Measurements from ENCODE around the gene SEZ6L.
A peak's percentile ranks its signal among the peaks of the same experiment; 100 is the strongest.

SEZ6L gene

DNA sequence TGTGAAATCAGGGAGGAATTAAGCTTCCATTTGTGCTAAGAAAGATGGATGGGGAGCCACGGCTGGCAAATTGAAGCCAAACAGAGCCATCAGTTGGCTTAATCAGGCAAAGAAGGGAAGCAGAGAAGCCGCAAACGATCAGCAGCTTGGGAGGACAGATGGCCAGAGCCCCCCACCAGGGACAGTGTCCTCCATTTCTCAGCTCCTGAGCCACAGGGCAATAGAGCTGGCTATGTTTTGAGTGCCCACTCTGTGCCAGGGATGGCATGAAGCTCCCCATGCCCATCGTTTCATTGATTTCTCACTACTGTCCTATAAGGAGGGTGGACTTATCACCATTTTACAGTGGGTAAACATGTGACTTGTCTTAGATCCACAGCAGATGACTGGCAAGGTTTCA is 133.5 kb downstream of the SEZ6L start:
- H3K9me3 ChIP-seq (ENCODE audit: control insufficient read depth, low read length), result no peaks in the 10 kb centered on the region
- no peak for DNase-seq (ENCODE audit: low read depth)
- peaks cover 28% of the 10 kb centered on the region for H3K27me3 ChIP-seq (replicated peaks; ENCODE audit: control insufficient read depth, insufficient read depth, low read length)
- H3K36me3 ChIP-seq (ENCODE audit: control insufficient read depth, insufficient read depth, low read length, severe bottlenecking), result no peaks in the 10 kb centered on the region
- no peak overlapping the region for H3K9ac ChIP-seq (ENCODE audit: low read length)
- no peak overlapping the region for H3K4me3 ChIP-seq (ENCODE audit: low read length)
- no peaks in the 10 kb centered on the region for H3K4me1 ChIP-seq (ENCODE audit: control insufficient read depth, insufficient read depth, low read length)

- DNase-seq (ENCODE audit: low read depth), result no peak
- no peaks in the 10 kb centered on the region for H3K4me1 ChIP-seq (ENCODE audit: control insufficient read depth, insufficient read depth, low read length)
- no peak overlapping the region for H3K4me3 ChIP-seq (ENCODE audit: low read length)
- H3K27me3 ChIP-seq (replicated peaks; ENCODE audit: control insufficient read depth, insufficient read depth, low read length), result peaks cover 34% of the 10 kb centered on the region
- no peak overlapping the region for H3K9ac ChIP-seq (ENCODE audit: low read length)
- H3K36me3 ChIP-seq (ENCODE audit: control insufficient read depth, insufficient read depth, low read length, severe bottlenecking), result no peaks in the 10 kb centered on the region
- no peaks in the 10 kb centered on the region for H3K9me3 ChIP-seq (ENCODE audit: control insufficient read depth, low read length)
Measured at GRCh38 chr22:26303475-26303874, 134.2 kb downstream of the SEZ6L start.

DNA sequence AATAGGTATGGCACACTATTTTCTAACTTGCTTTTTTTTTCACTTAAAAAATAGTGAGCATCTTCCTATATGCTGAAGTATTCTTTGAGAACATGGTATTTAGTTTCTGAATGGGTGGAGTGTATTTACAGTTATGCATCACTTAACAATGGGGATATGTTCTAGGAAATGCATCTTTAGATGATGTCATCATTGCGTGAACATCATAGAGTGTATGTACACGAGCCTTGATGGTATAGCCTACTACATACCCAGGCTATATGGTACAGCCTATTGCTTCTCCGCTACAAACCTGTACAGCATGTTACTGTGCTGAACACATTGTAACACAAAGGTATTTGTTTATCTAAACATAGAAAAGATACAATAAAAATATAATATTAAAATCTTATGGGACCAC is 135.5 kb downstream of the SEZ6L start:
- Histone ChIP-seq H3K9me3 (ENCODE audit: control insufficient read depth, low read length) (no peaks in the 10 kb centered on the region), H3K9ac (ENCODE audit: low read length) (no peak overlapping the region), H3K27me3 (replicated peaks; ENCODE audit: control insufficient read depth, insufficient read depth, low read length) (peaks cover 31% of the 10 kb centered on the region), H3K4me3 (ENCODE audit: low read length) (no peak overlapping the region), H3K36me3 (ENCODE audit: control insufficient read depth, insufficient read depth, low read length, severe bottlenecking) (no peaks in the 10 kb centered on the region), H3K4me1 (ENCODE audit: control insufficient read depth, insufficient read depth, low read length) (no peaks in the 10 kb centered on the region)
- DNase-seq (ENCODE audit: low read depth), result no peak

GRCh38 chr22:26308467-26308866 is 139.2 kb downstream of the SEZ6L start:
- no peak for DNase-seq (ENCODE audit: low read depth)
- no peaks in the 10 kb centered on the region for H3K36me3 ChIP-seq (ENCODE audit: control insufficient read depth, insufficient read depth, low read length, severe bottlenecking)
- no peaks in the 10 kb centered on the region for H3K9me3 ChIP-seq (ENCODE audit: control insufficient read depth, low read length)
- H3K4me3 ChIP-seq (ENCODE audit: low read length), result no peak overlapping the region
- no peak overlapping the region for H3K9ac ChIP-seq (ENCODE audit: low read length)
- H3K4me1 ChIP-seq (ENCODE audit: control insufficient read depth, insufficient read depth, low read length), result no peaks in the 10 kb centered on the region
- H3K27me3 ChIP-seq (replicated peaks; ENCODE audit: control insufficient read depth, insufficient read depth, low read length), result peaks cover 32% of the 10 kb centered on the region

- Histone ChIP-seq H3K9me3 (ENCODE audit: control insufficient read depth, low read length) (no peaks in the 10 kb centered on the region), H3K4me1 (ENCODE audit: control insufficient read depth, insufficient read depth, low read length) (no peaks in the 10 kb centered on the region), H3K27me3 (replicated peaks; ENCODE audit: control insufficient read depth, insufficient read depth, low read length) (peaks cover 41% of the 10 kb centered on the region), H3K9ac (ENCODE audit: low read length) (no peak overlapping the region), H3K36me3 (ENCODE audit: control insufficient read depth, insufficient read depth, low read length, severe bottlenecking) (no peaks in the 10 kb centered on the region), H3K4me3 (ENCODE audit: low read length) (no peak overlapping the region)
- DNase-seq (ENCODE audit: low read depth), result no peak
Measured at GRCh38 chr22:26310616-26311015, 141.4 kb downstream of the SEZ6L start.

DNA sequence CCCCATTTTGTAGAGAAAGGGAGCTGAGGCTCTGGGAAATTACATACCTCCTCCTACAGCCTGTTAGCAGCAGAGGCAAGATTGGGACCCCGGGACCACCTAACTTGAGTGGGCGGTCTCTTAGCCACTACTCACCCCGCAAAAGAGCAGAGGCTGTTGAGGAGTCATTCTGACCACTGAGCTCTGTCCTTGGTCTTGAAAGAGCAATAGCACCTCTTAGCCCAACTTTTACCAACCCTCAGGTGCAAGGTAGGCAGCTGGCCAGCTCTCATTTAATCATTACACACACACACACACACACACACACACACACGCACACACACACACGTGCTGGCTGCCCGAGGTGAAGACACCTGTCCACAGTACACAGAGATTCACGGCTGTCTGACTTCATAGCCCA is 144.0 kb downstream of the SEZ6L start:
- DNase-seq (ENCODE audit: low read depth), result no peak
- Histone ChIP-seq H3K9ac (ENCODE audit: low read length) (no peak overlapping the region), H3K4me1 (ENCODE audit: control insufficient read depth, insufficient read depth, low read length) (no peaks in the 10 kb centered on the region), H3K9me3 (ENCODE audit: control insufficient read depth, low read length) (no peaks in the 10 kb centered on the region), H3K4me3 (ENCODE audit: low read length) (no peak overlapping the region), H3K36me3 (ENCODE audit: control insufficient read depth, insufficient read depth, low read length, severe bottlenecking) (no peaks in the 10 kb centered on the region), H3K27me3 (replicated peaks; ENCODE audit: control insufficient read depth, insufficient read depth, low read length) (peaks cover 24% of the 10 kb centered on the region)

DNA sequence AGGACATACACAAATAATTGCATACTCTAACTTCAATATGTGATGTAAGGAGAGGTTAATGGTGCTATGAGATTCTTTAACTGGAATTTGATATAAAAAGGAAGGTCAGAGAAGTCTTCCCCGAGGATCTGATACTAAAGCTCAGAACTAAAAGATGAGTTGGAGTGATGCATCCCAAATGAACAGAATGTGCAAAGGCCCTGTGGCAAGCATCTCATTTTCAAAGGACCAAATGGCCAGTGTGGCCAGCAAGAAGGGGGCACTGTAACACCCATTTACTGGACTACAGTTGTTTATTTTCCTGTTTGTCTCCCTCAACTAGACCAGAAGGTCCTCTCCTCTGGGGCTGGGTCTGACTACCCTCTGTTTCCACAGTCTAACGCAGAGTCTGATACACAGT is 144.9 kb downstream of the SEZ6L start:
- Histone ChIP-seq H3K9ac (ENCODE audit: low read length) (no peak overlapping the region), H3K4me3 (ENCODE audit: low read length) (no peak overlapping the region), H3K9me3 (ENCODE audit: control insufficient read depth, low read length) (no peaks in the 10 kb centered on the region), H3K27me3 (replicated peaks; ENCODE audit: control insufficient read depth, insufficient read depth, low read length) (peaks cover 21% of the 10 kb centered on the region), H3K36me3 (ENCODE audit: control insufficient read depth, insufficient read depth, low read length, severe bottlenecking) (no peaks in the 10 kb centered on the region), H3K4me1 (ENCODE audit: control insufficient read depth, insufficient read depth, low read length) (no peaks in the 10 kb centered on the region)
- DNase-seq (ENCODE audit: low read depth), result no peak

DNA sequence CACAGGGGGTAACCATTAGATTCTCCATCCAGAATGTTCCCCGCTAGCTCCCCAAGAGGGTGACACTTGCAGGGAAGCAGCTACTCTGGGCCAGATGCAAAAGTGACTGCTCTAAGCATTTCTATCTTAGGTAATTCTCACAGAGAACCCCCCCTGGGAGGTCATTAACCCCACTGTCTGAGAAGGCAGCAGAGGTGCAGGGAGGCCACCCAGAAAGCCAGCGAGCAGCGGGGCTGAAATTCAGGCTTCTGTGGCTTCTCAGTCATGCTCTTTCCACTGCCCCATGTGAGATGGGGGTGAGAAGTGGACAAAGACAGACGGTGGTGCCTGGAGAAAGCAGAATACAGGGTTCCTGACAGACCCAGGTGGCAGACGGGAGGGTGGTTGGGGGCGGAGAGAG is 145.4 kb downstream of the SEZ6L start:
- no peaks in the 10 kb centered on the region for H3K9me3 ChIP-seq (ENCODE audit: control insufficient read depth, low read length)
- H3K9ac ChIP-seq (ENCODE audit: low read length), result no peak overlapping the region
- H3K36me3 ChIP-seq (ENCODE audit: control insufficient read depth, insufficient read depth, low read length, severe bottlenecking), result no peaks in the 10 kb centered on the region
- no peaks in the 10 kb centered on the region for H3K4me1 ChIP-seq (ENCODE audit: control insufficient read depth, insufficient read depth, low read length)
- DNase-seq (ENCODE audit: low read depth), result no peak
- H3K27me3 ChIP-seq (replicated peaks; ENCODE audit: control insufficient read depth, insufficient read depth, low read length), result peaks cover 26% of the 10 kb centered on the region
- H3K4me3 ChIP-seq (ENCODE audit: low read length), result no peak overlapping the region

DNA sequence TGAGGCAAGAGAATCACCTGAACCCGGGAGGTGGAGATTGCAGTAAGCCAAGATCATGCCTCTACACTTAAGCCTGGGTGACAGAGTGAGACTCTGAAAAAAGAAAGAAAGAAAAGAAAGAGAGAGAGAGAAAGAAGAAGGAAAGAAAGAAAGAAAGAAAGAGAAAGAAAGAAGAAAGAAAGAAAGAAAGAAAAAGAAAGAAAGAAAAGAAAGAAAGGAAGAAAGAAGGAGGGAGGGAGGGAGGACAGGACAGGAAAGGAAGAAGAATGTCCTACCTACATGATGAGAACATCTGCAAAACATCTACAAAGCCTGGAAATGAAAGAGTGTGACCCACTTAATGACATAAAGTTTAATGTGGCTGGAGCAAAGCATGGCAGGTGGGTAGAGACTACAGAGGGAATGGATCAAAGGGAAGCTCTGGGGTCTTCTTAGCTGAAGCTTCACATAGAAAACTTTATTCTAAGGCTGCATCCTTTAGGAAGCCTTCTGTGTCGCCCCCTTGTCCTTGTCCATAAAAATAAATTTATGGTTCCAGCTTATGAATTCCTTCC is 147.5 kb downstream of the SEZ6L start:
- H3K9me3 ChIP-seq (ENCODE audit: control insufficient read depth, low read length), result no peaks in the 10 kb centered on the region
- no peak for DNase-seq (ENCODE audit: low read depth)
- H3K36me3 ChIP-seq (ENCODE audit: control insufficient read depth, insufficient read depth, low read length, severe bottlenecking), result no peaks in the 10 kb centered on the region
- H3K27me3 ChIP-seq (replicated peaks; ENCODE audit: control insufficient read depth, insufficient read depth, low read length), result peaks cover 24% of the 10 kb centered on the region
- no peak overlapping the region for H3K4me3 ChIP-seq (ENCODE audit: low read length)
- no peak overlapping the region for H3K9ac ChIP-seq (ENCODE audit: low read length)
- H3K4me1 ChIP-seq (ENCODE audit: control insufficient read depth, insufficient read depth, low read length), result no peaks in the 10 kb centered on the region

DNA sequence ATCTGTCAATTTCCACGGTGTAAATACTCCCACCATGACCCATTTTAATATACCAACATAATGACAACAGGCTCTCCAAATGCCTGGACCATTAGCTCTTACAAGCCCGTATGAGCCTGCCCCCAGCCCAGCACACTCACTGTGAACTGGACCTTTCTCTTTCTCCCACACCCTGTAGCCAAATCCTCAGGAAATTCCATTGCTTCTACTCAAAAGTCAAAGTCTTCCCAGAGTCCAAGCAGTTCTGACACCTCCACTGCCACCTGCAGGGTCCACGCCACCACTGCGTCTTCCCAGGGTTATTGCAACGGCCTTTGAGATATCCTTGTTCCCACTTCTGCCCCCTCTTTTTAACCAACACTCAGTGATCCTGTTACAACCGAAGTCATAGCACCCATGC is 149.7 kb downstream of the SEZ6L start:
- H3K4me3 ChIP-seq (ENCODE audit: low read length), result no peak overlapping the region
- peaks cover 10% of the 10 kb centered on the region for H3K4me1 ChIP-seq (ENCODE audit: control insufficient read depth, insufficient read depth, low read length)
- H3K36me3 ChIP-seq (ENCODE audit: control insufficient read depth, insufficient read depth, low read length, severe bottlenecking), result no peaks in the 10 kb centered on the region
- DNase-seq (ENCODE audit: low read depth), result peak; percentile 19
- H3K9ac ChIP-seq (ENCODE audit: low read length), result no peak overlapping the region
- H3K27me3 ChIP-seq (replicated peaks; ENCODE audit: control insufficient read depth, insufficient read depth, low read length), result peaks cover 16% of the 10 kb centered on the region
- no peaks in the 10 kb centered on the region for H3K9me3 ChIP-seq (ENCODE audit: control insufficient read depth, low read length)

- Histone ChIP-seq H3K4me1 (ENCODE audit: control insufficient read depth, insufficient read depth, low read length) (peaks cover 10% of the 10 kb centered on the region), H3K36me3 (ENCODE audit: control insufficient read depth, insufficient read depth, low read length, severe bottlenecking) (no peaks in the 10 kb centered on the region), H3K4me3 (ENCODE audit: low read length) (no peak overlapping the region), H3K9me3 (ENCODE audit: control insufficient read depth, low read length) (peaks cover 6% of the 10 kb centered on the region), H3K27me3 (replicated peaks; ENCODE audit: control insufficient read depth, insufficient read depth, low read length) (peaks cover 21% of the 10 kb centered on the region), H3K9ac (ENCODE audit: low read length) (no peak overlapping the region)
- DNase-seq (ENCODE audit: low read depth), result peak; percentile 4
Measured at GRCh38 chr22:26320447-26320846, 151.2 kb downstream of the SEZ6L start.

GRCh38 chr22:26321469-26321913 is 152.2 kb downstream of the SEZ6L start:
- Histone ChIP-seq H3K9me3 (ENCODE audit: control insufficient read depth, low read length) (peaks cover 6% of the 10 kb centered on the region), H3K36me3 (ENCODE audit: control insufficient read depth, insufficient read depth, low read length, severe bottlenecking) (no peaks in the 10 kb centered on the region), H3K4me3 (ENCODE audit: low read length) (no peak overlapping the region), H3K9ac (ENCODE audit: low read length) (no peak overlapping the region), H3K27me3 (replicated peaks; ENCODE audit: control insufficient read depth, insufficient read depth, low read length) (peaks cover 31% of the 10 kb centered on the region), H3K4me1 (ENCODE audit: control insufficient read depth, insufficient read depth, low read length) (peaks cover 10% of the 10 kb centered on the region)
- DNase-seq (ENCODE audit: low read depth), result peak; percentile 53

Data from adipocyte (in vitro differentiated cells).